Gastrocnemius medialis (tissue), 4 donors: ENCODE measurements around the gene GRIK2.

Experiments
- CTCF ChIP-seq, 5 experiments: fragments of 450-650 bp in 3 of 5; fragments of 200-600 bp in 2 of 5; sonication (generic) in 2 of 5; IDR thresholded peaks in 4 of 5; conservative IDR thresholded peaks in 1 of 5; 1 replicate in 4 of 5; 2 replicates in 1 of 5; pipeline ENCODE4 v1.5.1; 2016 to 2019; ENCODE audit warnings: antibody characterized with exemption in 5 of 5, mild to moderate bottlenecking in 3 of 5, moderate library complexity in 3 of 5
- POLR2A ChIP-seq, 2 donors: fragments of 450-650 bp; IDR thresholded peaks; one replicate each; pipeline ENCODE4 v1.6.1; 2017; ENCODE audit warnings: antibody characterized with exemption in 2 of 2, mild to moderate bottlenecking in 2 of 2, moderate library complexity in 2 of 2

- TF ChIP-seq CTCF (IDR thresholded peaks at IDR 0.05 in 4 of 5, conservative IDR thresholded peaks at IDR 0.05 in 1 of 5) (no peak), POLR2A (IDR thresholded peaks at IDR 0.05) (no peak)
Observed at GRCh38 chr6:101662111-101662897, 268.8 kb downstream of the GRIK2 start.
